Body of pancreas (tissue), 4 donors: ENCODE results near the gene RNF222.

ENCODE experiments used
- CTCF ChIP-seq, 7 experiments: fragments of 450-650 bp in 4 of 7; fragments of 200-600 bp in 3 of 7; sonication (generic) in 3 of 7; IDR thresholded peaks; one replicate each; pipeline ENCODE4 v1.5.1; 2016 to 2019; ENCODE audit warnings: antibody characterized with exemption in 7 of 7
- POLR2A ChIP-seq, 3 donors: fragments of 450-650 bp; IDR thresholded peaks; one replicate each; pipeline ENCODE4 v1.6.1; 2016; ENCODE audit warnings: antibody characterized with exemption in 3 of 3, mild to moderate bottlenecking in 2 of 3

GRCh38 chr17:8391711-8392110 lies 5.9 kb downstream of the RNF222 start:
- no peak for TF ChIP-seq CTCF (IDR thresholded peaks at IDR 0.05)
- no peak for TF ChIP-seq POLR2A (IDR thresholded peaks at IDR 0.05)
